PFSK-1 (cell line): Measurements from ENCODE around the gene ATP6V1B1.

ENCODE experiments used
- FOXP2 ChIP-seq: optimal IDR thresholded peaks from 2 replicates; pipeline ENCODE3; 2011; ENCODE audit warnings: borderline replicate concordance, control low read depth, inconsistent platforms; ENCODE audit not compliant: insufficient read depth; ENCODE audit errors: extremely low read length, extremely low read depth
- POLR2AphosphoS5 ChIP-seq: IDR thresholded peaks from 2 replicates; pipeline ENCODE4 v1.6.1; 2012; ENCODE audit warnings: low read depth, mild to moderate bottlenecking, control low read depth, low read length, moderate library complexity
- SIN3A ChIP-seq: IDR thresholded peaks from 2 replicates; pipeline ENCODE4 v1.6.1; 2012; ENCODE audit warnings: mild to moderate bottlenecking, low read length, moderate library complexity, borderline replicate concordance; ENCODE audit not compliant: insufficient read depth
- TAF1 ChIP-seq: IDR thresholded peaks from 2 replicates; pipeline ENCODE4 v1.6.1; 2012; ENCODE audit warnings: low read length, control low read depth, borderline replicate concordance; ENCODE audit not compliant: insufficient read depth
- TF ChIP-seq, protein P1 (sequence below), 2 experiments: IDR thresholded peaks; 2 replicates each; pipeline versions ENCODE4 v1.6.1 to v1.8.0; 2011 to 2012; ENCODE audit warnings: low read depth in 2 of 2, low read length in 2 of 2, control low read depth in 1 of 2, inconsistent platforms in 1 of 2, mild to moderate bottlenecking in 1 of 2, moderate library complexity in 1 of 2; ENCODE audit not compliant: insufficient read depth in 1 of 2

The ATP6V1B1 gene

DNA sequence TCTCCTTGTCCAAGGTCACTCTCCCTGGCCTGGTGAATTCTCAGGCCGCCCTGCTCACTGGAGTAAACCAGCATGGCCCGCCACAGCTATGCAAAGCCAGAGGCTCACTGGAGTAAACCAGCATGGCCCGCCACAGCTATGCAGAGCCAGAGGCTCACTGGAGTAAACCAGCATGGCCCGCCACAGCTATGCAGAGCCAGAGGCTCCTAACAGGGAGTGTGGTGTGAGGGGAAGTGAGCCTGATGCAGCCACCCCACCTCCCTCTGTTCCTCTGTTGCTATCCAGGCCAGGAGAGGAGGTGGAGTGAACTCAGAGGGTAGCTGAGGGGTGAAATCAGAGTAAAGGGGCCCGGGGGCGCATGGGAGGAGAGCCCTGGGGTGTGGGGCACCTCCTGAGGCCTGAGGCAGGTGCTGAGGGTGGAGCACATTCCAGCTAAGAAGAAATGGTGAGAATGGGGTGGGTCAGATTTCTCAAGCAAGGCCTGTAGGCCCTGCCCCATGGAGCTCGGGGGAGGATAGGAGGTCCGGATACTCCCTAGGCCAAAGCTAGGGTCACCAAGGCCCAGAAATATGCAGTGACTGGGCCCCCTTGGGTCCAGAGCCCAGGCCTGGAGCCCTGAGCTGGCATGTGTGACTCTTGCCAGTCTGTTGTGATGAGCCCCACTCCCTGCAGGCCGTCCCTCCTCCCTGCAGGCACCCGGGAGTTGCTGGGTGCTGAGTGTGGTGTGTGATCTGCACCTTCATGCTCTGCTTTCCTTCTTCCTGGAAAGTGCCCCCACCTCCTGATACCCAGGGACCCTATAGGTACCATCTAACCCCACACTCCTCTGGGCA is 1.5 kb downstream of the ATP6V1B1 start:
- no peak for TF ChIP-seq POLR2AphosphoS5
- TF ChIP-seq, protein P1, sequence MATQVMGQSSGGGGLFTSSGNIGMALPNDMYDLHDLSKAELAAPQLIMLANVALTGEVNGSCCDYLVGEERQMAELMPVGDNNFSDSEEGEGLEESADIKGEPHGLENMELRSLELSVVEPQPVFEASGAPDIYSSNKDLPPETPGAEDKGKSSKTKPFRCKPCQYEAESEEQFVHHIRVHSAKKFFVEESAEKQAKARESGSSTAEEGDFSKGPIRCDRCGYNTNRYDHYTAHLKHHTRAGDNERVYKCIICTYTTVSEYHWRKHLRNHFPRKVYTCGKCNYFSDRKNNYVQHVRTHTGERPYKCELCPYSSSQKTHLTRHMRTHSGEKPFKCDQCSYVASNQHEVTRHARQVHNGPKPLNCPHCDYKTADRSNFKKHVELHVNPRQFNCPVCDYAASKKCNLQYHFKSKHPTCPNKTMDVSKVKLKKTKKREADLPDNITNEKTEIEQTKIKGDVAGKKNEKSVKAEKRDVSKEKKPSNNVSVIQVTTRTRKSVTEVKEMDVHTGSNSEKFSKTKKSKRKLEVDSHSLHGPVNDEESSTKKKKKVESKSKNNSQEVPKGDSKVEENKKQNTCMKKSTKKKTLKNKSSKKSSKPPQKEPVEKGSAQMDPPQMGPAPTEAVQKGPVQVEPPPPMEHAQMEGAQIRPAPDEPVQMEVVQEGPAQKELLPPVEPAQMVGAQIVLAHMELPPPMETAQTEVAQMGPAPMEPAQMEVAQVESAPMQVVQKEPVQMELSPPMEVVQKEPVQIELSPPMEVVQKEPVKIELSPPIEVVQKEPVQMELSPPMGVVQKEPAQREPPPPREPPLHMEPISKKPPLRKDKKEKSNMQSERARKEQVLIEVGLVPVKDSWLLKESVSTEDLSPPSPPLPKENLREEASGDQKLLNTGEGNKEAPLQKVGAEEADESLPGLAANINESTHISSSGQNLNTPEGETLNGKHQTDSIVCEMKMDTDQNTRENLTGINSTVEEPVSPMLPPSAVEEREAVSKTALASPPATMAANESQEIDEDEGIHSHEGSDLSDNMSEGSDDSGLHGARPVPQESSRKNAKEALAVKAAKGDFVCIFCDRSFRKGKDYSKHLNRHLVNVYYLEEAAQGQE (IDR thresholded peaks at IDR 0.05; ENCODE audit: insufficient read depth in 1 of 2, low read depth in 2 of 2, low read length in 2 of 2): no peak
- no peak for TF ChIP-seq FOXP2
- TF ChIP-seq SIN3A: no peak
- TF ChIP-seq TAF1: no peak

- TF ChIP-seq, protein P1 (IDR thresholded peaks at IDR 0.05; ENCODE audit: insufficient read depth in 1 of 2, low read depth in 2 of 2, low read length in 2 of 2): no peak
- TF ChIP-seq SIN3A (no peak), POLR2AphosphoS5 (no peak), TAF1 (no peak), FOXP2 (no peak)
Observed at GRCh38 chr2:70937866-70938585, 2.3 kb downstream of the ATP6V1B1 start.

- TF ChIP-seq POLR2AphosphoS5: no peak
- no peak for TF ChIP-seq FOXP2
- TF ChIP-seq TAF1: no peak
- no peak for TF ChIP-seq SIN3A
- TF ChIP-seq, protein P1 (IDR thresholded peaks at IDR 0.05; ENCODE audit: insufficient read depth in 1 of 2, low read depth in 2 of 2, low read length in 2 of 2): no peak
Observed at GRCh38 chr2:70938586-70938950, 2.9 kb downstream of the ATP6V1B1 start.

- TF ChIP-seq SIN3A (no peak), TAF1 (no peak), FOXP2 (no peak), POLR2AphosphoS5 (no peak)
- TF ChIP-seq, protein P1 (IDR thresholded peaks at IDR 0.05; ENCODE audit: insufficient read depth in 1 of 2, low read depth in 2 of 2, low read length in 2 of 2): no peak
Observed at GRCh38 chr2:70939001-70939838, 3.5 kb downstream of the ATP6V1B1 start.
